Endothelial cell of umbilical vein (primary cell): ENCODE results near the gene AGBL4. TPM values are rescaled to one million over a fixed set of nuclear protein-coding genes. Genes with fewer than 3 reads are reported as not detected.

Experiments used
- BruUV-seq: library from RNA; stranded (reverse); fragments of 400-500 nt; replicated peaks from 2 replicates; lab custom pipeline; 2021; lab: Mats Ljungman, UMichigan
- CTCF ChIA-PET: fragments of 300-600, 350-600 bp; sonication (Branson Sonifier 250); formaldehyde crosslinking; loops from one replicate; lab custom pipeline; 2021; ENCODE audit warnings: antibody characterized with exemption, inconsistent platforms; lab: Charles Lee
- POLR2A ChIA-PET: fragments of 300-600, 350-600 bp; sonication (Branson Sonifier 250); formaldehyde crosslinking; loops from one replicate; lab custom pipeline; 2021; ENCODE audit warnings: antibody characterized with exemption, inconsistent platforms; lab: Charles Lee
- DNase-seq: peaks from one replicate; pipeline ENCODE4 v3.0.0-alpha.2; 2011; ENCODE audit warnings: low read depth, low spot score
- FAIRE-seq: peaks from 2 replicates; lab custom pipeline; 2011; peaks lifted over from hg19 to GRCh38; lab: Jason Lieb, UNC
- H2AFZ ChIP-seq: 2 replicates; pipeline ENCODE4 v1.6.0; 2012; ENCODE audit warnings: low read depth, low read length, control low read depth, inconsistent platforms
- H3K27ac ChIP-seq: 2 replicates; pipeline ENCODE4 v1.5.1; 2011; ENCODE audit warnings: low read depth, mild to moderate bottlenecking, control low read depth, low read length, moderate library complexity; ENCODE audit not compliant: insufficient read depth
- H3K27me3 ChIP-seq, 2 experiments: 2 replicates each; pipeline versions ENCODE4 v1.6.0 to v1.6.1; 2011; ENCODE audit warnings: low read length in 2 of 2, mixed read lengths in 1 of 2; ENCODE audit not compliant: control insufficient read depth in 2 of 2, insufficient read depth in 2 of 2
- H3K36me3 ChIP-seq, 2 experiments: 2 replicates in 1 of 2; 3 replicates in 1 of 2; pipeline ENCODE4 v1.5.1; 2011; ENCODE audit warnings: low read length in 2 of 2, mild to moderate bottlenecking in 1 of 2, moderate library complexity in 1 of 2; ENCODE audit not compliant: control insufficient read depth in 2 of 2, insufficient read depth in 2 of 2; ENCODE audit errors: extremely low read depth in 1 of 2
- H3K4me1 ChIP-seq: 3 replicates; pipeline ENCODE4 v1.5.1; 2011; ENCODE audit warnings: mild to moderate bottlenecking, low read length; ENCODE audit not compliant: control insufficient read depth, insufficient read depth; ENCODE audit errors: extremely low read depth
- H3K4me2 ChIP-seq: 2 replicates; pipeline ENCODE4 v1.6.1; 2011; ENCODE audit warnings: low read length, control low read depth, mixed read lengths; ENCODE audit not compliant: insufficient read depth
- H3K4me3 ChIP-seq, 3 experiments: fragments of 200-600 bp in 1 of 3; sonication (generic), shearing (Covaris generic) in 1 of 3; replicated peaks in 1 of 3; 2 replicates each; pipeline ENCODE4 v1.5.1; 2011 to 2016; ENCODE audit warnings: control low read depth in 3 of 3, low read length in 3 of 3, mild to moderate bottlenecking in 2 of 3, inconsistent platforms in 1 of 3, low read depth in 1 of 3, moderate library complexity in 1 of 3; ENCODE audit not compliant: insufficient read depth in 1 of 3
- H3K79me2 ChIP-seq: 2 replicates; pipeline ENCODE4 v1.6.0; 2012; ENCODE audit warnings: low read length, inconsistent platforms; ENCODE audit not compliant: control insufficient read depth, insufficient read depth
- H3K9ac ChIP-seq: replicated peaks from 2 replicates; pipeline ENCODE3; 2011; ENCODE audit warnings: low read length, control low read depth; ENCODE audit not compliant: insufficient read depth; ENCODE audit errors: extremely low read depth
- H3K9me1 ChIP-seq: replicated peaks from 3 replicates; pipeline ENCODE4 v1.6.0; 2011; ENCODE audit warnings: mild to moderate bottlenecking, low read length; ENCODE audit not compliant: control insufficient read depth, insufficient read depth; ENCODE audit errors: extremely low read depth
- H3K9me3 ChIP-seq: replicated peaks from 2 replicates; pipeline ENCODE4 v1.5.1; 2012; ENCODE audit warnings: low read length, inconsistent platforms; ENCODE audit not compliant: control insufficient read depth, insufficient read depth
- H4K20me1 ChIP-seq: replicated peaks from 2 replicates; pipeline ENCODE3; 2011; ENCODE audit warnings: mild to moderate bottlenecking, low read length; ENCODE audit not compliant: control insufficient read depth, insufficient read depth; ENCODE audit errors: extremely low read depth
- EZH2 ChIP-seq: IDR thresholded peaks from 2 replicates; pipeline ENCODE4 v1.6.1; 2012; ENCODE audit warnings: borderline replicate concordance, low read depth, mild to moderate bottlenecking, moderate library complexity, low read length, inconsistent platforms; ENCODE audit not compliant: severe bottlenecking
- FOS ChIP-seq: IDR thresholded peaks from 2 replicates; pipeline ENCODE4 v1.6.1; 2011; ENCODE audit warnings: mild to moderate bottlenecking, low read length, moderate library complexity, borderline replicate concordance; ENCODE audit not compliant: insufficient read depth
- GATA2 ChIP-seq: IDR thresholded peaks from 2 replicates; pipeline ENCODE4 v1.7.0; 2011; ENCODE audit warnings: low read depth, mild to moderate bottlenecking, moderate library complexity, mixed read lengths, low read length; ENCODE audit not compliant: insufficient read length, insufficient read depth
- JUN ChIP-seq: IDR thresholded peaks from 2 replicates; pipeline ENCODE4 v1.6.1; 2011; ENCODE audit warnings: borderline replicate concordance, low read depth; ENCODE audit not compliant: insufficient read length, insufficient read depth
- MYC ChIP-seq: IDR thresholded peaks from one replicate; pipeline ENCODE4 v1.6.1; 2011; ENCODE audit warnings: mild to moderate bottlenecking, low read depth, low read length
- POLR2A ChIP-seq: IDR thresholded peaks from 2 replicates; pipeline ENCODE4 v1.6.1; 2012; ENCODE audit warnings: low read depth, mild to moderate bottlenecking, control low read depth, low read length
- POLR2AphosphoS5 ChIP-seq: IDR thresholded peaks from 2 replicates; pipeline ENCODE4 v1.6.1; 2012; ENCODE audit warnings: low read depth, mild to moderate bottlenecking, control low read depth, low read length, moderate library complexity; ENCODE audit not compliant: insufficient read depth
- dilution Hi-C: fragments of 300-500 bp; cut with MboI; formaldehyde crosslinking; loops from one replicate; pipeline ENCODE4 v1.15.0; 2019; ENCODE audit warnings: low sequenced_read_pairs; ENCODE audit not compliant: extremely low pct_ligation_motif_present
- intact Hi-C: fragments of 100-400 bp; cut with micrococcal nuclease; formaldehyde crosslinking; loops from one replicate; pipeline ENCODE4 v1.10.0; 2022
- polyA plus RNA-seq, 4 experiments: library from polyadenylated mRNA; depleted of rRNA in 3 of 4; stranded (reverse) in 3 of 4; unstranded in 1 of 4; fragments of >200 nt; gene quantifications; 2 replicates each; pipeline versions ENCODE4 v1.2.1 to v1.2.3, GENCODE V29; 2011 to 2012; ENCODE audit warnings: missing spikeins in 1 of 4
- total RNA-seq: library from RNA; stranded (reverse); gene quantifications from 2 replicates; pipeline ENCODE4 v1.2.3, GENCODE V29; 2021
- TF ChIP-seq, protein P1 (sequence below), 2 donors: IDR thresholded peaks; 1 replicate in 1 of 2; 2 replicates in 1 of 2; pipeline ENCODE4 v1.5.1; 2011; ENCODE audit warnings: low read length in 2 of 2, mild to moderate bottlenecking in 2 of 2, moderate library complexity in 2 of 2, control low read depth in 1 of 2, inconsistent platforms in 1 of 2, low read depth in 1 of 2; ENCODE audit not compliant: insufficient read depth in 1 of 2; ENCODE audit errors: extremely low read depth in 1 of 2
- TF ChIP-seq, protein P2 (sequence below): IDR thresholded peaks from 2 replicates; pipeline ENCODE4 v1.6.1; 2011; ENCODE audit not compliant: insufficient read depth, insufficient read length

Gene AGBL4
- total and polyA plus RNA-seq, 2 donors (not counting 3 experiments of a cell fraction or from before 2014, with no cell fraction given), result not detected

GRCh38 chr1:49436865-49437264 is 586.9 kb downstream of the AGBL4 start:
- peaks cover 2% of the 10 kb centered on the region for H3K9me3 ChIP-seq
- H3K9ac ChIP-seq, result no peak overlapping the region
- H4K20me1 ChIP-seq, result no peaks in the 10 kb centered on the region
- no TSS peak for BruUV-seq
- no peak overlapping the region for H3K4me3 ChIP-seq
- H3K27ac ChIP-seq, result no peak overlapping the region
- dilution Hi-C loops (no loop called here), intact Hi-C loops (no loop called here)
- H3K4me2 ChIP-seq, result no peak overlapping the region
- no peaks in the 10 kb centered on the region for H3K27me3 ChIP-seq
- TF ChIP-seq POLR2A, result no peak
- H3K4me1 ChIP-seq, result no peaks in the 10 kb centered on the region
- H2AFZ ChIP-seq, result no peak overlapping the region
- no peaks in the 10 kb centered on the region for H3K36me3 ChIP-seq
- ChIA-PET POLR2A (no interaction called here), CTCF (no interaction called here)
- no peaks in the 10 kb centered on the region for H3K79me2 ChIP-seq
- DNase-seq (no peak), FAIRE-seq (no peak)
- no peaks in the 10 kb centered on the region for H3K9me1 ChIP-seq

DNA sequence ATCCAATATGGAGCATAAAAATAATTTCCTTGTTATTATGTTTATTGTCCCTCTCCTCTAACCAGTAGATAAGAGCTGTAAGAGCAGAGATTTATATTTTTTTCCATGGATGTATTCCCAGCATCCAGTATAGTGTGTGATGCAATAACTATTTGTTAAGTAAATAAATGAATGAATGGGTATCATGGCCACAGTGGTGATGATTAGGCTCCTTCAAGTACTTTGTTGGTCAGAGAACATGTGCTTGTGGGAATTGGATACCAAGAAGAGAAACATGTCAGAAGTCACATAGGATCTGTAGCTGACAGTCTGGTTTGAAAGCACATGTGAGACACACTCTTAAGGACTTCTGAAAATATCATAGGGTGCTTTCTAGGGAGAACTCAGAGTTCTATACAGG is 588.5 kb downstream of the AGBL4 start:
- H4K20me1 ChIP-seq, result no peaks in the 10 kb centered on the region
- no peak overlapping the region for H3K4me2 ChIP-seq
- H3K27me3 ChIP-seq, result no peaks in the 10 kb centered on the region
- dilution Hi-C loops (no loop called here), intact Hi-C loops (no loop called here)
- no peak for FAIRE-seq
- ChIA-PET CTCF (no interaction called here), POLR2A (no interaction called here)
- no peaks in the 10 kb centered on the region for H3K36me3 ChIP-seq
- no peak overlapping the region for H3K4me3 ChIP-seq
- no peaks in the 10 kb centered on the region for H3K79me2 ChIP-seq
- no peak for DNase-seq
- H3K9ac ChIP-seq, result no peak overlapping the region
- no peaks in the 10 kb centered on the region for H3K9me1 ChIP-seq
- TF ChIP-seq GATA2 (no peak), JUN (no peak), FOS (no peak), POLR2AphosphoS5 (no peak), EZH2 (no peak), MYC (no peak), POLR2A (no peak)
- TF ChIP-seq, protein P1, sequence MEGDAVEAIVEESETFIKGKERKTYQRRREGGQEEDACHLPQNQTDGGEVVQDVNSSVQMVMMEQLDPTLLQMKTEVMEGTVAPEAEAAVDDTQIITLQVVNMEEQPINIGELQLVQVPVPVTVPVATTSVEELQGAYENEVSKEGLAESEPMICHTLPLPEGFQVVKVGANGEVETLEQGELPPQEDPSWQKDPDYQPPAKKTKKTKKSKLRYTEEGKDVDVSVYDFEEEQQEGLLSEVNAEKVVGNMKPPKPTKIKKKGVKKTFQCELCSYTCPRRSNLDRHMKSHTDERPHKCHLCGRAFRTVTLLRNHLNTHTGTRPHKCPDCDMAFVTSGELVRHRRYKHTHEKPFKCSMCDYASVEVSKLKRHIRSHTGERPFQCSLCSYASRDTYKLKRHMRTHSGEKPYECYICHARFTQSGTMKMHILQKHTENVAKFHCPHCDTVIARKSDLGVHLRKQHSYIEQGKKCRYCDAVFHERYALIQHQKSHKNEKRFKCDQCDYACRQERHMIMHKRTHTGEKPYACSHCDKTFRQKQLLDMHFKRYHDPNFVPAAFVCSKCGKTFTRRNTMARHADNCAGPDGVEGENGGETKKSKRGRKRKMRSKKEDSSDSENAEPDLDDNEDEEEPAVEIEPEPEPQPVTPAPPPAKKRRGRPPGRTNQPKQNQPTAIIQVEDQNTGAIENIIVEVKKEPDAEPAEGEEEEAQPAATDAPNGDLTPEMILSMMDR (IDR thresholded peaks at IDR 0.05; ENCODE audit: extremely low read depth in 1 of 2, insufficient read depth in 1 of 2, low read depth in 1 of 2, low read length in 2 of 2), result no peak
- TF ChIP-seq, protein P2, sequence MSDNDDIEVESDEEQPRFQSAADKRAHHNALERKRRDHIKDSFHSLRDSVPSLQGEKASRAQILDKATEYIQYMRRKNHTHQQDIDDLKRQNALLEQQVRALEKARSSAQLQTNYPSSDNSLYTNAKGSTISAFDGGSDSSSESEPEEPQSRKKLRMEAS, result no peak
- BruUV-seq, result no TSS peak
- H3K27ac ChIP-seq, result no peak overlapping the region
- no peak overlapping the region for H2AFZ ChIP-seq
- H3K4me1 ChIP-seq, result no peaks in the 10 kb centered on the region
- H3K9me3 ChIP-seq, result peaks cover 2% of the 10 kb centered on the region
